NT2/D1 (cell line): Measurements from ENCODE around the gene VTI1B.

Experiments used
- SUZ12 ChIP-seq: IDR thresholded peaks from 2 replicates; pipeline ENCODE4 v1.6.1; 2011; ENCODE audit not compliant: insufficient read length, insufficient read depth; ENCODE audit errors: extremely low read depth
- YY1 ChIP-seq: IDR thresholded peaks from 2 replicates; pipeline ENCODE4 v1.6.1; 2011; ENCODE audit not compliant: insufficient read length, insufficient read depth
- ZNF274 ChIP-seq: IDR thresholded peaks from 2 replicates; pipeline ENCODE4 v1.6.1; 2011; ENCODE audit warnings: mild to moderate bottlenecking, low read depth, low read length

DNA sequence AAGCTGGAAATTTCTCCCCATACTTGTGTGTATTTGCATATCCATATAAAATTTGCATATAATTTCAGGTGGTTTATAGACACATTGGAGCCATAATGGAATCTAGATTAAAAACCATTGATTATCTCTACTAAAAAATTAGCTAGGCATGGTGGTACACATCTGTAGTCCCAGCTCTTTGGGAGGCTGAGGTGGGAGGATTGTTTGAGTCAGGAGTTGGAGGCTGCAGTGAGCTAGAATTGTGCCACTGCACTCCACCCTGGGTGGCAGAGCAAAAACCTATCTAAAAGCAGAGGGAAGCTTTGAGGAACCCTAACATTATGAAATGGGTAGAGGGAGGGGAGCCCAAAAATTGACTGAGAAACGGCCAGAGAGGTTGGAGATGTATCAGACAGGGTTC, 23.7 kb upstream of the VTI1B start:
- TF ChIP-seq YY1, result no peak
- no peak for TF ChIP-seq SUZ12
- no peak for TF ChIP-seq ZNF274
